ENCODE data around the gene TENM3.

The TENM3 gene

DNA sequence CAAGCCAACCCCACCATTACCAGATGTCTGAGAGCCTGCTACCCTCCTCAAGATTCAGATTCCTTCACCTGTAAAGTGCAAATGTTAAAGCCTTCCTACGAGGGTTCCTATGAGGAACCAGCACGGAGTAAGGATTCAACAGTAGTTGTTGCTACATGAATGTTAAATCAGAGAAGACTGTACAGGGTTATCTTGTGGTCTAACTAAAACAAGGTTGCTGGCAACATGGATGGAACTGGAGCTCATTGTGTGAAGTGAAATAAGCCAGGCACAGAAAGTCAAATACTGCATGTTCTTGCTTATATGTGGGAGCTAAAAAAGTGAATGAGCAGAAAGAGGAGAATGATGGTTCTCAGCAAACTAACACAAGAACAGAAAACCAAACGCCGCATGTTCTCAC is 435.4 kb downstream of the TENM3 start:
- DNase-seq, result no peak

DNA sequence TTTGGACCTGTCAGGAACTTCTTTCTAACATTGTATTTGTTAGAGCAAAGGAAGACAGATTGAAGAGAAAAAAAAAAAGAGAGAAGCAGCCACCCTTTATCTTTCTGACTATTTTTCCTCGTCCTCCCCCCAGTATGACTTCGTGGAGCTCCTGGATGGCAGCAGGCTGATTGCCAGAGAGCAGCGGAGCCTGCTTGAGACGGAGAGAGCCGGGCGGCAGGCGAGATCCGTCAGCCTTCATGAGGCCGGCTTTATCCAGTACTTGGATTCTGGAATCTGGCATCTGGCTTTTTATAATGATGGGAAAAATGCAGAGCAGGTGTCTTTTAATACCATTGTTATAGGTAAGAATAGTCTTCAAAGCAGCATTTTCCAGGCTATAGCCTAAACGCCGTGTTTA is 436.3 kb downstream of the TENM3 start:
- peak in 2 of 51 donors; percentile 4 to 5 for DNase-seq

- peak in 19 of 51 donors; percentile 1 to 33 (median 5) for DNase-seq
These were observed 437.0 kb downstream of the TENM3 start for GRCh38 chr4:182680234-182680653.

DNA sequence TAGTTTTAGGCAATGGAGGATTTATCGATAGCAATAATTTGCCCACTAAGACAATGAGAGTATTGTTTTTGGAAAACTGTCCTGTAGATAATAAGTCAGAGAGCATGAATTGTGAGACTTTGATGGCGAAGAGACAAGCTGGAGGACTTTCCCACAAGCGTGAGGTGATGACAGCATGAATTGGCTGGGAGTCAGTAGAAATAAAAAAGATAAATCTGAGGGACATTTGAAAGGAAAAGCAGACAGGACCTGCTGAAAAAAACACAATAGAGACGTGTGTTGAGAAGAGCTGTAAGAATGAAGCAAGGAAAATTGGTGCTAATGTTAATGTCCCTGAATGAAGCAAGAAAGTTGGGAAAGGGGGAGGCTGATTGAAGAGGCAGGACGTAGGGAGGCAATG is 440.5 kb downstream of the TENM3 start:
- DNase-seq, result no peak

- DNase-seq, result no peak
These were observed 441.6 kb downstream of the TENM3 start for GRCh38 chr4:182684796-182685195.

DNA sequence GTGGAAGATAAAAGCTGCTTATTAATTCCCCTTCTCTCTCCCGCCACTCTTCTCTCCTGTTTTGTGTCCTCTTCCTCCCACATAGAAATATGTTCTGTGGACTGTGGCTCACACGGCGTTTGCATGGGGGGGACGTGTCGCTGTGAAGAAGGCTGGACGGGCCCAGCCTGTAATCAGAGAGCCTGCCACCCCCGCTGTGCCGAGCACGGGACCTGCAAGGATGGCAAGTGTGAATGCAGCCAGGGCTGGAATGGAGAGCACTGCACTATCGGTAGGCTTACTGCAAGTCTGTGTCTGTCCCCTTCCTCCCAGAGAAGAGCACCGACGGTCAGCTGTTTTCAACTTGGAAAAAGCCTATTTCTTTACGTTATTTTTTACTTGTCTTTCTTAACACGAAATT is 444.9 kb downstream of the TENM3 start:
- no peak for DNase-seq

DNA sequence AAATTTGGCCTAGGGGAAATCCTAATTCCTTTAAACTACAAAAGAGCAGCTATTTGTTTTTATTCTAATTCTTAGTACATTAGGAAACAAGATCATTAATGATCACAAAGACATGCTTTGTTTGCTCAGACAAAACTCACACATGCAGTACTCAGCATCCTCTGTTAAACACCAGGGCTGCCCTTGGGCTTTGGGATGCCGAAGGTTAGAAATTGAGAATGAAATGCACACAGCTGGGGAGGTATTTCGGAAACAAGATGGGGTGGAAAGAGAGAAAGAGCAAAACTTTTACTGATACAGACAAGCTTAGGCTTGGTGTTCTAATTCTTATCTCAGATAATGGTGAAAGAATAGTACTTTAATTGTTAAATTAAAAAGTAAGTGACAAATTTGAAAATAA is 451.3 kb downstream of the TENM3 start:
- no peak for DNase-seq

DNA sequence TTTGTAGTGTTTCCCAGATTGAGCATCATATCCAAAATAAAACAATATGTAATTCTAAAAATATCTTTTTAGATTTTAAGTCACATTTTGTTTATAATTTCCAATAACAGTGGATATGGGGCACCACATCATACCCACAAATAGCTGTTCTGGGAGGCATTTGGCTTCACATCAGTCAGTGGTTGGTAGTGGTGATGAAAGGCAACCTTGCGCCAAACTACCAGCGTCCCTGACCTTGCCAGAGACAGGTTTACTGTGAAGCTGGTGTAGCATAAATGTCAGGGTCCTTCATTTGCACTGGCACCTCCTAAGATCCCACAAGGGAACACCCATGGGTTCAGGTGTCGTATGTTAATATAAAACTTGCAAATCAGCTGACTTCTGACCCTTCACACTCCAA is 451.8 kb downstream of the TENM3 start:
- no peak for DNase-seq

GRCh38 chr4:182695842-182696241 is 452.6 kb downstream of the TENM3 start:
- no peak for DNase-seq

- no peak for DNase-seq
These were observed 453.9 kb downstream of the TENM3 start for GRCh38 chr4:182697094-182697493.

- no peak for DNase-seq
These were observed 455.0 kb downstream of the TENM3 start for GRCh38 chr4:182698212-182698611.

- DNase-seq, result no peak
These were observed 456.0 kb downstream of the TENM3 start for GRCh38 chr4:182699201-182699600.

DNA sequence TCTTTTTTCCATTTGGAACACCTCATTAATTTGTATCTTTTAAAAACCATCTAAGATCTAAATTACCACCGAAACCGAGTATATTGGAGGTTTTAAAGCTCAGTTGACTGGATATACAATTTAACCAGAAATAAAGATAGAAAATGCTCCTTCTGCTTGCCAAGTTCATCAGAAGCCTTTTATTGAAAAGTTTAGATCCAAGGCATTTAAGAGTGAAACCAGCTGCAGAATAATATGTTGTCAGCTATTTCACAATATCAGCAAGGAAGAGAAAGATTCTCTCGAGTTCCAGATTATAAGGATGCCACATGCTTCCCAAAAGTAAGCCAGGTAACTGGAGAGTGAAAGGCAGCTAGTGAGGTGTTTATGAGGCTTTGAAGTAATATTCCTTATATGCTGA is 456.6 kb downstream of the TENM3 start:
- no peak for DNase-seq

DNA sequence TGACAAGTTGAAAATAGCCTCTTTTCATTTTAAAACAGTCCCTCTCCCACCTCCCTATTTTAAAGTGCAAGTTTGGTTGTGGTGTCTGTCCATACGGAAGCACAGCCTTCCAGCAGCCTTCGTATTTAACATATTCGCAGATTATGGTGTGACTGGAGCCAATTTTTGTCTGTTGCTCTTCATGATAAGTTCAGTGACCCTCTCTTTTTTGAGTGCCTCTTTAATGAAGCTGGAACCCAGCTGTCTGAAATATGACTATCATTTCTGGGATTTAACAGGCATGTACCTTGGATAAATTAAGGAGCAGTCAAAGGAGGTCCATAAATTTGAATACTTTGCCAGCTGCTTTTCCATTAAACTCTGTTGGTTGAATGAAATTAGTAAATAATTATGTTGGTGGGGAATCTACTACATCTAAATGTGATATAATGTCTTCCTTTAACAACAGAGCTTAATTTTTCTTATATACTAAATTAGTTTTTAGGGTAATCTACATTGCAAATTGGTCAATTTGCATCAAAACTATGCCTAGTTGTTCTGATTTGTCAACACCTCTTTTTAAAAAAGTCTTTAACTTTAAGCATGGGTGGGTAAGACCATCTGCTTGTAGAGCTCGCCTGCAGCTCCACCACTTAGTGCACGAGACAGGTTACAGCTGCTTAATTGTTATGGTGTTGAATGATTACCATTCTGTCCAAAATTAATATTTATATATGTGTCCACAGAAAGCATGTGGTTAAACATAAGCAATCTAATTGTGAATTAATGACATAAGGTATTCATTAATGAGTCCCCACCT is 457.4 kb downstream of the TENM3 start:
- DNase-seq, result no peak

GRCh38 chr4:182704077-182704476 is 460.9 kb downstream of the TENM3 start:
- DNase-seq, result no peak

DNA sequence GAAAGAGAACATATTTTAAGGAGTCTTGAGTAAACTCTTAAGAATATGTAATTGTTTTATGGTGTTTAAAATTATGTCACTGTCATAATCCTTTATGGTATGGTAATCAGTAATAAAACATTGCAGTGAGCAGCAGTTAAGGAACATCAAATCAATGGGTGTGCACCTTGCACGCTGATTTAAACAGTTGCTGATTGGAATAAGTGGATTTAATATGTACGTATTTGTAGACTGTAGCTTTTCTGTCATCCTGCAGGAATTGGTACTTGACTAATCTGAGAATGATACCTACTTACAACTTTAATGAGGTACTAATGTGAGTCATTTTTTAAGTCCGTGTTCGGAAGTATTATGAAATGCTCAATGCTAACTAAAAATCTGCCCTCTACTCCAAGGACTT is 461.7 kb downstream of the TENM3 start:
- no peak for DNase-seq

DNA sequence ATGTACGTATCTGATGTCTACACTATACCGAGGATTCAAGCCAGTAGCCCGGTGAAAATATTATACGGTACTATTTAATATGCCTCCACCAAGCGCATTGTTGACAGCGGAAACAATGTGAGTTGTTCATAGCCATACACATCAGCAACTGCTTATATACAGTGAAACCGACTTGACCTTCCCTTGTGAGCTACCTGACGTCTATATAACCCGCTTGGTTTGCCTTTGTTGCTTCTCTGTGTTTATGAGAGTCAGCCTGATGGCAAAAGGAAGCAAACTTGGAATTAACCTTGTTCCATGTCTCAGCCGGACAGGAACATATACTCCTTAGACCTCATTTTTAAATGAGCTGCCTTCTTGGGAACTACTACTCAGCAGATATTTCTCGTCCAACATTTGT is 462.2 kb downstream of the TENM3 start:
- no peak for DNase-seq

DNA sequence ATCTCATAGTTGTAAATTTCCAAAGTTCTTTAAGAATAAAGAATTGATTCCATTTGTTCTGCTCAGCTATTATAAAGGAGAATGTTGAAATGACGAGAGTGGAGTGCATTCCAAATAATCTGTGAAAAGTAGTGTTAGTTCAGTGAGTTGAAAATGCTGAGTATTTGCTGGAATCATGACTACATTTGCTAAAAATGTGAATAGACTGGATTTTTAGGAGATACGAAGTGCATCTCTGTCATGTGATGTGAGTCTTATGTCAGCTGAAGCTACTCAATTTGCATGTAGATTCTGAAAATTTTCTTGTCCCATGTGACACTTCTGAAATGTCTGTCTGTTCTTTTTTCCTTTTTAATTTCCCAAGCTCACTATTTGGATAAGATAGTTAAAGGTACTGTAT is 468.0 kb downstream of the TENM3 start:
- DNase-seq, result no peak

GRCh38 chr4:182715548-182715947 is 472.3 kb downstream of the TENM3 start:
- DNase-seq, result no peak

GRCh38 chr4:182716192-182716591 is 473.0 kb downstream of the TENM3 start:
- no peak for DNase-seq

GRCh38 chr4:182717788-182718583 is 474.8 kb downstream of the TENM3 start:
- DNase-seq, result no peak

- no peak for DNase-seq
These were observed 481.2 kb downstream of the TENM3 start for GRCh38 chr4:182724414-182724813.

GRCh38 chr4:182729516-182729915 is 486.3 kb downstream of the TENM3 start:
- no peak for DNase-seq
